Hematopoietic multipotent progenitor cell treated with erythropoietin and hydrocortisone succinate and interleukin-3 and kit ligand, for 17 days (in vitro differentiated cells): Measurements from ENCODE around the gene HEG1.
"Not testable (repeated sequence)": the region's sequence is repeated elsewhere in the genome, so short reads cannot be mapped to it uniquely, and the experiment has no call there.

ENCODE experiments used
- DNase-seq: peaks from one replicate; pipeline ENCODE4 v3.0.0-alpha.2; 2015; ENCODE audit warnings: low spot score

HEG1 gene, protein sequence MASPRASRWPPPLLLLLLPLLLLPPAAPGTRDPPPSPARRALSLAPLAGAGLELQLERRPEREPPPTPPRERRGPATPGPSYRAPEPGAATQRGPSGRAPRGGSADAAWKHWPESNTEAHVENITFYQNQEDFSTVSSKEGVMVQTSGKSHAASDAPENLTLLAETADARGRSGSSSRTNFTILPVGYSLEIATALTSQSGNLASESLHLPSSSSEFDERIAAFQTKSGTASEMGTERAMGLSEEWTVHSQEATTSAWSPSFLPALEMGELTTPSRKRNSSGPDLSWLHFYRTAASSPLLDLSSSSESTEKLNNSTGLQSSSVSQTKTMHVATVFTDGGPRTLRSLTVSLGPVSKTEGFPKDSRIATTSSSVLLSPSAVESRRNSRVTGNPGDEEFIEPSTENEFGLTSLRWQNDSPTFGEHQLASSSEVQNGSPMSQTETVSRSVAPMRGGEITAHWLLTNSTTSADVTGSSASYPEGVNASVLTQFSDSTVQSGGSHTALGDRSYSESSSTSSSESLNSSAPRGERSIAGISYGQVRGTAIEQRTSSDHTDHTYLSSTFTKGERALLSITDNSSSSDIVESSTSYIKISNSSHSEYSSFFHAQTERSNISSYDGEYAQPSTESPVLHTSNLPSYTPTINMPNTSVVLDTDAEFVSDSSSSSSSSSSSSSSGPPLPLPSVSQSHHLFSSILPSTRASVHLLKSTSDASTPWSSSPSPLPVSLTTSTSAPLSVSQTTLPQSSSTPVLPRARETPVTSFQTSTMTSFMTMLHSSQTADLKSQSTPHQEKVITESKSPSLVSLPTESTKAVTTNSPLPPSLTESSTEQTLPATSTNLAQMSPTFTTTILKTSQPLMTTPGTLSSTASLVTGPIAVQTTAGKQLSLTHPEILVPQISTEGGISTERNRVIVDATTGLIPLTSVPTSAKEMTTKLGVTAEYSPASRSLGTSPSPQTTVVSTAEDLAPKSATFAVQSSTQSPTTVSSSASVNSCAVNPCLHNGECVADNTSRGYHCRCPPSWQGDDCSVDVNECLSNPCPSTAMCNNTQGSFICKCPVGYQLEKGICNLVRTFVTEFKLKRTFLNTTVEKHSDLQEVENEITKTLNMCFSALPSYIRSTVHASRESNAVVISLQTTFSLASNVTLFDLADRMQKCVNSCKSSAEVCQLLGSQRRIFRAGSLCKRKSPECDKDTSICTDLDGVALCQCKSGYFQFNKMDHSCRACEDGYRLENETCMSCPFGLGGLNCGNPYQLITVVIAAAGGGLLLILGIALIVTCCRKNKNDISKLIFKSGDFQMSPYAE (N-terminal part only)

DNA sequence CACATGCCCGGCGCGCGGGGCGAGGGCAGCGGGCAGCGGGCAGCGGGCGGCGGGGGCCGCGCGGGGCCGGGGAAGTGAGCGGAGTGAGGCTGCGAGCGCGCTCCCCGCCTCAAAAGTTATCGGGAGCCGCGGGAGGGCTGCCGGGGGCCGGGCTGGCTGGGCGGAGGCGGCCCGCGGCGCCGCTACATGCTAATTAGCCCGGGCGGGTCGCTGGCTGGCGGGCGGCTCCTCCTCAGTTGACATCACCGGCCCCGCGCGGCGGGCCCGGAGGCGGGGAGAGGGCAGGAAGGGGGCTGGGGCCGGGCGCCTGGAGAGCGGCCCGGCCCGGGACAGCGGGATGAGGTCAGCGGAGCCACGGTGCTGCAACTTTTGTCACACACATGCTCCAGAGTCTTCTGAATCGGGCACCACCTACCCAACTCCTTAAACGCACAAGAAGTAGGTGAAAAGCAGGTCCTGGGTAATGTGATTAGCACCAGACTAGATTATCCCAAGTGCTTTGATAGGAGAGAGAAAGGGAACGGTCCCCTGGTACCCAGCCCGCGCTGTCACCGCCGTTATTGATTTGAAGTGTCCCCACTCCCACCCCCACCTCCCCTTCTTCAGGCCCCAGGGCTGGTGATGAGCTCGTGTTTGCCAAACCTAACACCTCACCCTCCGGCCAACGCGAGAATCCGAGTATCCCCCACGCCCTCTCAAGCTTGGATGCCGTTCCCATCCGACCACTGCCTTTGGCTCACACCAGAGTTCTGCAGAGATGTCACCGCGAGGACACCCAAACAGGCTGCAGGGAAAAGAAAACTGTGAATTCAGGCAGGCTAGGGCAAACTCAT is at the start of gene HEG1:
TSS of gene HEG1 (minus strand) at position 85 of the 833 bp plus-strand sequence. CDS start 107 bp downstream, outside the sequence.
- DNase-seq: no peak

DNA sequence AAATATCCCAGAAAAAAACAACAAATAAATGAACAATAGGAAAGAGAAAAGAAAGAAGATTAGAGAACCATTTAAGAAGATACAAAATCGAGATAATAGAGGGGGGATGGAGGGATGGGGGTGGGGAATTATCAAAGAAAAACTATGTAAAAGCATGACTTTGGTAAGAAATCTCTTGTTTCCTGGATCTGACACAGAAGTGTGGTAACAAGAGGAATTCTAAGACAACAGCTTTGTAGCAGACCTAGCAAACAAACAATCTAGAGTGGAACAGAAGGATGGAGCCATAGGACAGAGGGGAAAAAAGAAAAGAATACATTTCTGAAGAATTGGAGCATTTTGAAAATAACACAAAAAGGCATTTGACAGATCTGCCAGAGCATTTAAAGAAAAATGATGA is 49.3 kb upstream of the HEG1 start:
- DNase-seq: no peak

DNA sequence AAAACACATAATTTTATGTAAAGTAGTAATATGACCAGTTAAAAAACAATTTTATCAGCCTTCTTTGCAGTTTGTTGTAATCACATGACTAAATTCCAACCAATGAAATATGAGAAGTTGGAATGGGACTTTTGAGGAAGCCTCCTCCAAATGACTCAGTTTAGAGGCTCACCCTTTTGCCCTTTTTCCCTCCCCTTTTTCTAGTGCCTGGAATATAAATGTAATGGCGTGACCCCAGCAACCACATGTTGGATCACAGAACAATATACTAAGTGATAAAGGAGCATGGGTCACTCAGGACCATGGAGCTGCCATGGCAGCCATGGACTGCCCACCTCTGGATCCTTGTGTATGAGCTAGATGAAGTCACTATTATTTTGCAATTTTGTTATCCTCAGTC is 48.8 kb upstream of the HEG1 start:
- no peak for DNase-seq

DNA sequence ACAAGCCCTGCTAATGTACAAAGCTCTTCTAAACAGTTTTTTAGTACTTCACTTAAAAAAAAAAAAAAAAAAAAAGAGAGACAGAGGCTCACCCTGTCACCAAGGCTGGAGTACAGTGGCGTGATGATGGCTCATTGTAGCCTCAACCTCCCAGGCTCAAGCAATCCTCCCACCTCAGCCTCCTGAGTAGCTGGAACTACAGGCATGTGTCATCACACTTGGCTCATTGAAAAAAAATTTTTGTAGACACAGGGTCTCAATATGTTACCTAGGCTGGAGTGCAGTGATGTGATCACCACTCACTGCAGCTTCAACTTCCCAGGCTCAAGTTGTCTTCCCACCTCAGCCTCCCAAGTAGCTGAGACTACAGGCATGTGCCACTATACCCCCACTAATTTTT is 47.6 kb upstream of the HEG1 start:
- DNase-seq: no peak

DNA sequence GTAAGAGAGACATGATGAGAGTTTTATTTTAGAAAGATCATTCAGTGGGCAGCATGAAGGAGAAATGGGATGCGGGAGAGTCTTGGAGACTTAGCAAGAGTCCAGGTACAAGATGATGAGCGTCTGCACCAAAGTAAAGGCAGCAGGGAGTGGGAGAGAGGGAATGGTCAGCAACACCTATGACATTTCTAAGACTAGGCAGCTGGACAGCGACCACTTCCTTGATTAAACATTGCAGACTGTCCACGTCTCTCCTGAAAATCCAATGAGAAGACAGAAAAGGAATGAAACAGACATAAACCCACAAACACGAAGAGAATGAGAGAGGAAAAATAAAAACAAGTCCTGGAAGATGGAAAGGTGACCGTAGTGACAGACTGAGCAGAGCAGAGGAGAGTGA is 46.7 kb upstream of the HEG1 start:
- no peak for DNase-seq

DNA sequence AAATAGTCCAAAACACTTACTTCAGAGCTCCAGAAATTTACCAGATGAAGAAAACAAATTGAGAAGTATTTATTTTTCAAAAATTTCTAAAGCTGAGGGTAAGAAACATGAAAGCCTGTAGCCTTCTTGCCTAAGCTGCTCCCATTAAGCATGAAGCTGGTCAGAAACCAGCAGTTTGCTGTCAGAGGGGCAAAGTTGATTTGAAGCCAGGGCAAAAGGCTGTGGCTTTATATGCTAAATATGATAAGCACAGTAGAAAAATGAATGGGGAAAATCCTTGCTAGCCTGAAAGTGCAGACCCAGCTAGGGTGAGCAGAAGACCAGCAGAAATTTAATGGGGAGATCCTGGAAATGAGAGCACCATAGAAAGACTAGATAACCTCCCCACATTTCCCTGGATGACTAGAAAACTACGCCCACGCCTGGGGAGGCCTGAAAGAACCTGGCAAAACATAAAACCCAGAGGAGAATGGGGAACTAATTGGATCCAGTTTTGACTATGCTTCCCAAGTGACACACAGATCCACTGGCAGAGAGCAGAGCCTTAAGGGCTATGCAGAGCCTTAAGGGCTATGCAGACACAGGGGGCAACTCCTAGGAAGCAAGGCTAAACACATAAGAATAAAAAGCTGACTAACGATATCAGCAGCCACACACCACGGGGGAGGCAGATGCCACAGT is 43.0 kb upstream of the HEG1 start:
- DNase-seq: no peak

DNA sequence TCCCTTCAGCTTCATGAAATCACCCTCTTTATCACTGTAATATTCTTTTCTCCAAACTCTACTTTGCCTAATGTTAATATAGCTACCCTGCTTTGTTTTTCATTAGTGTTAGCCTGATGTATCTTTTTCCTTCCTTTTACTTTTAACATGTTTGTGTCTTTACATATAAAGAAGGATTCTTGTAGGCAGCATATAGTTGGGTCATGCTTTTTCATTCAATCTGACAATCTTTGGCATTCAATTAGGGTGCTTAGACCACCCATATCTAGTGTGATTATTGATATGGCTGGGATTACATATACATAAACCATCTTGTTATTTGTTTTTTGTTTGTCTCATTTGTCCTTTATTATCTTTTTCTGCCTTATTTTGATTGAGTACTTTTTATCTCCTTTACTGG is 34.9 kb upstream of the HEG1 start:
- DNase-seq: no peak

DNA sequence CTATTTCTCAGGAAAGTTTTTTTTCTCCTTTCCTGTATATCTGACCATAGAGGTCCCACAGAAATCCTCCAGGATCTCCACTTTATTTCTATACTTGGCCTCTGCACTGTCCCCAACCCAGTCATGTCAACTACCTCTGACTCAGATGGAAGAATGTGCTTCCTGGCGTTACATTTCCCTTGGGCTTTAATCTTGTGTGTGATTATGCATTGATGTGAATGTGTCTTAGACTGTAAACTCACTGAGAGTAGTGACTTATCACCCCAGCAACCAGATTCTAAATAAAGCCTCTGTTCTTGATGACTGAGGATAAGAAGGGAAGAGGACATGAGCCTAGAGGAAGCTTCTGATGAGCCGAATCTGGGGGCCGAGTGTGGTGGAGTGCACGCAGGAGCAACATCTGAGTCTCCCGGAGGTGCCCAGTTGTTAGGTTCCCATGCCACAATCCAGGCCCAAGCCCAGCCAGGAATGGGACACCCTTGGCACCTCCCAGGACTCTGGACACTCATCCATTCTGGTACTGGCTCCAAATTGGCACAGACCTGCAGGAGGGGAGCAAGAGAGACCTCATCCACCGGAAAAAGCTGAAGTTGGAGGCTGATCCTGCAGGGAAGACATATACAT is 32.1 kb upstream of the HEG1 start:
- no peak for DNase-seq

DNA sequence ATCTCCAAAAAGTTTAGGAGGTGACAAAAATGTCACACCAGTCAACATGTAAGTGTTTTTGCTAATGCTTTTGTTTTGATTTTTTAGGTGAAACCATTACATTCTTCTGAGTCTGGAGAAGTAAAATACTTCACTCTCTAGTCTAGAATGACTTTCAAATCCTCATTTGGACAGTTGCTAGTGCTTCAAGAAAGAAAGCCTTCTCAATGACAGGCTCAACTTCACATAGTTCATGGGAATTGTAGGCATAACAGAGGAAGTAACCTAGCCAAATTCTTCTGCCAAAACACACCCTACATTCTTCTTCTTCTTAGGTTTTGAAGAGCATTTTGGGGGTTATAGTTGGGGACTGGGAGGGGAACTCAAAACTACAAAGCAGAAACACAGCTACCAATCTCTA is 29.4 kb upstream of the HEG1 start:
- DNase-seq: no peak

DNA sequence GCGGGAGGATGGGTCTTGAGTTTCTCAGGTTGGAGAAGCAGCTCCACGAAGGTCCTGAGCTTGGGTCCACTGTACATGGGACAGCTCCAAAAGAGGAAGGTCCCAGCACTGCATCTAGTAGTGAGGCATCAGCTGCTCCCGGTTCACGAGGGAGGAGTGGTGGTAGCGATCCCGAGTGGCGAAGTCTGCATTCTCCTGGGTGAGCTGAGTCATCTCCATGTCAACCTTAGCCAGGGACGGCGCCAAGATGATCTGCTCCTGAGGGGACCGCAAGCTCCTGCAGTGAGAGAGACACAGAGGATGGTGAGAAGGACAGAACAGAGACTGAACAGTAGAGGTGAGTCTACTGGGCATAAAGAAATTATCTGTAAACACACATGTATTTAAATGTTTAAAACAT is 28.0 kb upstream of the HEG1 start:
- DNase-seq: no peak

DNA sequence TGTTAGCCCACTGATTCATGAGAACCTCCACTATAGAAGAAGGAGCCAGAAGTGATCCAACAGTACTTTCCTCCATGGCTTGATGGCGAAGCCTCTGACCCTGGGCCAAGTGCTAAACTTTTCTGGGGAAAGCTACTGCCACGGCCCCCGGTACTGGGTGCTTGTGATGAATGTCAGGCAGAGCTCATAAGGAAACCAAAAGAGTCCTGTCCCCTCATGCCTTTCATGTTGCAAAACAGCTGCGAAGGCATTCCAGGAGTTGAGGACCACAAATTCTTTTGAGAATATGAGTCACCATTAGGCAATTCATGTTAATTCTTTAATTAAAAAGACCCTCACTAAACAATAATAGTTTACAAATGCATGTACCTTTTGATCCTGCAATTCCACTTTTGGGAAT is 26.5 kb upstream of the HEG1 start:
- DNase-seq: not testable (repeated sequence)

DNA sequence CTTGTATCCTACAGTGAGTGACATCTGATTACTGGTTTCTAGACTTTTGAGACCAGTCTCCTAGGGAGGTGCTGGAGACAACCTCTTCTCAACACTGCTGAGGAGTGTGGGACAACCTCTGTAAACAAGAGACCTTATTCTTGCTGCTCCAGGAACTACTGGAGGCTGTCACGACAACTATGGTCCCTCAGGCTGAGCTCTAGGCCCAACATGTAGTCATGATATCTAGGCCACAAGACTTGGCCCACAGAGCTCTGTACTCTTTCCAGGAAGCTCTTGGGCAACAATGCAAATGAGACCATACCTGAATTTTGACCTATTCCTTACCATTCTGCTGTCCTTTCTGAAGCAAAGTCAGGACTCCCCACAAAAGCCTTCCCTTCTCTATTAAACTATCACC is 24.3 kb upstream of the HEG1 start:
- DNase-seq: no peak

DNA sequence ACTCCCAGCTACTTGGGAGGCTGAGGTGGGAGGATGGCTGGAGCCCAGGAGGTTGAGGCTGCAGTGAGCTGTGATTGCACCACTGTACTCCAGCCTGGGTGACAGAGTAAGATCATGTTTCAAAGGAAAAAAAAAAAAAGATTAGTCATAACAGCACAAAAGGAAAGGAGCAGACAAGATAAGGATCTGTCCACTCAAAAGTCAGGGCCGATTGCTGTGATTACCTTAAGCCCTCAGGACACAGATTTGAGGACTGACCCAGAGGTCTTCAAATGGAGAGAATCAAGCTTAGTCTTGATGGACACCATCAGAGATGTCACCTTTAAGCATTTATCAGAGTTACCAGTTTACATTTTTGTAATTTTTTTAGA is 23.9 kb upstream of the HEG1 start:
- no peak for DNase-seq

DNA sequence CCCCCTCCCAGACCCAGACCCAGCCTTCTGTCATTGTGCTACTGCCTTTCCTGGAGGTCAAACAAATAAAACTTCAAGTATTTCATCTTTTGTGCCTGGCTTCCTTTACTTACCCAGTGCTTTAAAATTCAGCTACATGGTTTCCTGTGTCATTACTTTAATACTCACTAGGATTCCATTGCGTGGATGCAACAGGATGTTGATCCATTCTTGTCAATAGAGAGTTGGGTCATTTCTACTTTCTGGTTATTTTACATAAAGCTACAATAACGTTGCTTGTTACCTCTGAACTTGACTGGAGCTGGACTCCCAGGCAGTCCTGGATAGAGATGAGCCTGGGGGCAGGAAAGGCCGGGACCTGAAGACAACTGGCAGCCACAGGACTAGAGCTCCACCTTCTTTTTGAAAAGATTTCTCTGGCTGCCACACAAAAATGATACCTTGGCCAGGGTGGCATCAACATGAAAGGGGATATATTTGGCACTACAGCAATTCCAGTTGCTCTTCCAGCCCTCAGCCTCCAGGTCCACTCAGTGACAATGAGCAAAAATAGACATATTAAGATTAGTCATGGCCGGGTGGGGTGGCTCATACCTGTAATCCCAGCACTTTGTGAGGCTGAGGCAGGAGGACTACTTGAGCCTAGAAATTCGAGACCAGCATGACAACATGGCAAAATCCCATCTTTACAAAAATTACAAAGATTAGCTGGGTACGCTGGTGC is 23.3 kb upstream of the HEG1 start:
- DNase-seq: no peak

DNA sequence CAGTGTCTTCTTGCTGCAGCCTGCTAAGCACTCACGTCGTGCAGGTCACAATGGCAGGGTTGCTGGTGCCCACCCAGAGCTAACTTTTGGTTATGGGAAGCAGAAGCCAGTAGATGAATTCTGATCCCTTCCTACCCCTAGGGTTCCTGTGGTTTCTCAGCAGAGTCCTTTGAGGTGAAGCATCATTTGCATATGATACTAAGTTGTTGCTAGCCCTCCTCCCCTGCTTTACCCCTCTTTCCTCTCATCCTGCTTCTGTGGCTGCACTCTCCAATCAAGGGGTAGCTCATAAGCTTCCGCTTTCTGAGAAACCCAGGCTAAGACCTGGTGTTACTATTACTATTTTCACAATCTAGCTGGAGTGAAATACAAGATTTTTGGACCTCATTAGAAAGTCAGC is 22.1 kb upstream of the HEG1 start:
- no peak for DNase-seq

DNA sequence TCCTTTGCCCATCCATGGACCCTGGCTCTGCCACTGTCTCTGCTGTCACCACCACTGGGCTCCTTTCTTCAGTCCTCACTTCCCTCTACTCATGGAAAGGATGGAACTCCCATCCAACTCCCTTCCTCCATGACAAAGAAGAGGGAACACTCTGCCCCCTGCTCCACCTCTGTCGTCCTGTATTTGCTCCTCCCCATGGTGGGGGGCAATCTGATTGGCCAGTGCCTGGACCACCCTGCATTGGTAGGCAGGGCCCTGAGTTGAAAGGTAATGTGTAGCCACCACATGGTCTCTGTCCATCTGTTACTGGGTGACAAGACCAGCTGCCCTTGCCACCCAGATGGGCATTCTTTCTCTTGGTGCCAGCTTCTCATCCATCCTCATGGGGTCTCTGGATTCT is 20.7 kb upstream of the HEG1 start:
- no peak for DNase-seq

DNA sequence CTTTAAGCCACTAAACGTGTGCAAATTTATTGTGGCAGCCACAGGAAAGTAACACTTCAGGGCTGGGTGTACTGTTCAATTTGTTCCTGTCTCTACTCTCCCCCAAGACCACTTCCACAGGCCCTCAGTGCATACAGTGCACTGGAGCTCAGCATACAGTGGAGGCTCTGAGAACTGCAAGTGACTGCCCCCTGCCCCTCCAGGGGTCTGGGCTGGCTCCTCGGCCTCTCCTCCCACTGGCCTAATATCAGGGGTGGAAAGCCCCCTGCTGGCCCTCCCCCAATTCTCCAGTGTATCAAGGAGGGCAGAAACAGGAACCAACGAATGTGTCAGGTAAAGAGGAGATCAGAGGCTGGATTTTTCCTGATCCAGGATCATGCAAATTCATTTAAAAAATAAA is 19.9 kb upstream of the HEG1 start:
- no peak for DNase-seq

DNA sequence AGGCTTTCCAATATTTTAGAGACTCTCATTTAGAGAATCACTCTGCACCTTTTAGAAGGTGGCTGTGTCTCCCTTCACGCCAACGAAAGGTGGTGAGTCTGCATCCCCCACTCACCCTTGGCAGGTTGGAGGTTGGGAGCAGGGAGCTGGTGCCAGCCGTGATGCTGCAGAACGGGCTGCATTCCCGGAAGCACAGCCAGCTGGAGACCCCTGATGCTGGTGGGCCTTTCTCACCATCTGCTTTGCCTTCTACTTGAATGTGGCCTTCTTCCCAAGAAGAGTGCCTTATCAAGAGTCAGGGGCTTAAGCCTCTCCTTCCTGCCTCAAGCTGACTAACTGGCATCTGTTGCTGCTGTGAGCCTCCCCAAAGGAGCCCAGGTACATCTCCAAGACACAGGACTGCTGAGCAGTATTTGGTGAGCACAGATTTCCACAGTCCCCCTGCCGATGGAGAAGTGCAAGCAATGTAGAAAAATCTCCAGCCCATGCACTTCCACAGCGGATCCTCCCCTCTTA is 17.7 kb upstream of the HEG1 start:
- no peak for DNase-seq

DNA sequence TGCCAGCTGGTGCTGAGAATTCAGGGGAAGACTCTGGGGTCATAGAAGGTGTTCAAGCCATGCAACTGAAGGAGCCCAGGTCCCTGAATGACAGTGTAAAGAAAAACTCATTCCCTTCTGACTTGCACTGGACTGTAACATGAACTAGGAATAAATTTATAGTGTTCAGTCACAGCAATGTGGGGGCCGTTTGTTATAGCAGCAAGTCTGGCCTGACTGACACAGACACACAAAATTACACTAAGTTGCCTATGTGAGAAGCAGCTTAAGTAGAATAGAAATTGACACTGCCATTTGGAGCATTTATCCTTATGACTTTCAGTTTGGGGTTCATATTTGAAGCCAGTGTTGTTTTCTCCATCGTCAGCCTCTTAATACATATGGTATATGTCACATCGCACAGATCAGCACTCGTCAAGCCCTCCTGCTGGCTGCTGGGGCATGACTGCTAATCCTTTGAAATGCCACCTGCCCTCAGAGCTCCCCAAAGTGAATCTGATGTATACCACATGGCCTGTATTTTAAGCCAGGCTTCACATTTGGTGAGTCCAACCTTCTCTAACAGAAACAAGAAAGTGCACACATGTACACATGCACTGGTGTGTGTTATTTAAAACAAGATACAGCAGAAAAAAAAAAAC is 17.1 kb upstream of the HEG1 start:
- no peak for DNase-seq
